ENCODE results near the gene TMC1.

TMC1 gene

DNA sequence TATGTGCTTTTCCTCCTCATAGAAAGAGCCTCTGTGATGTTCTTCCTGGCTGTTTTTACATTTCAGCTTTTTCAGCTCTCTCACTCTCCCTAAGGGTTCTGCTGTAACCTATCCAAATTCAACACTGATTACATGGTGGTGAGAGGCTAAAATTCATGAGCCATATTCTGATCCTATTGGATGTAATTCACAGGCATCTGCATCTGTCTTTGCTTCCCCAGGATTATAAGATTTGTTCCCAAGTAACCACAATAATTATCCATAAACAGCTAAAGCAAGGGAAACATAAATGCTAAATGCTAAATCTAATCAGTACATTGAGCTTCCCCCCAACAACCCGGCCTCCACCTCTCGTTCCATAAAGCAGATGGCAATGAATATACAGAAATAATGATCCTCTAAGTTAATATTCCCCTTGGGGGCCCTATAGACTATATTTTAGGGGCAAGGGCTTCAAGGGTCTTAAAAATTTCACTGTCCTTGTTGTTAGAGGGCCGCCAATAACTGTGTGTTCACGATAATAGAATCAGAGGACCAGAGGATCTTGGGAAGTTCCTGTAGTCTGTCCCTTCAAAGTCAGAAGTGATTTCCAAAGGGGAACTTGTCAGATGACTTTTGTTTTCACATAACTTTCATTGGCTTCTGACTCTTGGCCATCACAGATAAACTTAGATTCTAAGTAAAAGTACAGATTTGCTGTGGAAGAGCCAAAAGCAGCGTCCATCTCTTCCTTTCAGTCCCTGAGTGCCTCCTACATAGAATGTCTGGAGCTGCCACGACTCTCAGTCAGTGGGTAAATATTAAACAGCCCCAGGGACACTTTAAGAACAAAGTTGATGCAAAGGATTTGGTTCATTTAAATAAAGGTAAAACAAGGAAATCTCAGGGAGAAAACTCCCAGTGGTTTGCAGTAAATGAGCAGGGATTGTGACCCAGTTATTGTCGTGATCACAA, 305.9 kb downstream of the TMC1 start:
- TF ChIP-seq GATA3 (IDR thresholded peaks at IDR 0.05; ENCODE audit: low read depth, low read length), result no peak
- no peak for TF ChIP-seq GATA2 (IDR thresholded peaks at IDR 0.05; ENCODE audit: low read depth, low read length)

DNA sequence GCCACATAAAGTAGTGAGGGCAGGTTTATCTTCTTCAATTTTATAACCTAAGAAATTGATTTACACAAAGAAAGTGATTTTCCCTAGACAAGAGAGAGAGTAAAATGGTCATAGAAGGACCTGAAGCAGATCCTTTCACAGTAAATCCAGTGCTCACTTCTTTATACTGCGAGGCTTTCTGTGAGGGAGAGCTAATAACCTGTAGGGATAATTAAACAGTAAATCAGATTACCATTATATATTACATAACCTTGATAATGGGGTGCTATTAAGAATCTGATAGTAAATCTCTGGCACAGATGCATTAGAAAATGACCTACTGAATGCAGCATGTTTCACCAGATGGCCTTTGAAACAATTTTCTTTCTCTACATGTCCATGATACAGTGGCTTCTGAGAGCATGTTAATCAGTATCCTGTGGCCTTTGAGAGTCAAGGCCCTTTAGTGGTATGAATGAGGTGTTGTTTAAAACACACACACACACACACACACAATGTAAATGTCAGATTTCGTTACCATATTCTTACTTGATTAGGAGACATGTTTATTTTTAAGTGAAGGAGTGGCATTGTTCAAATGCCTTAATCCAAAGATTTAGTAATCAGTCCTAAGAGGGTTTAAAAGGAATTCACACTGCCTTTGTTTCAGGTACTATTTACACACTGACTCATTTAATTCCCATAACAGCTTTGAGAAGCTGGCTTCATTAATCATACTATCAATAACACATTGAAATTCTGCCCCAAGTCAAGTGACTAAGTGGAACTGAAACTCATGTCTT, 306.7 kb downstream of the TMC1 start:
- TF ChIP-seq GATA2 (IDR thresholded peaks at IDR 0.05; ENCODE audit: low read depth, low read length) (no peak), GATA3 (IDR thresholded peaks at IDR 0.05; ENCODE audit: low read depth, low read length) (no peak)

DNA sequence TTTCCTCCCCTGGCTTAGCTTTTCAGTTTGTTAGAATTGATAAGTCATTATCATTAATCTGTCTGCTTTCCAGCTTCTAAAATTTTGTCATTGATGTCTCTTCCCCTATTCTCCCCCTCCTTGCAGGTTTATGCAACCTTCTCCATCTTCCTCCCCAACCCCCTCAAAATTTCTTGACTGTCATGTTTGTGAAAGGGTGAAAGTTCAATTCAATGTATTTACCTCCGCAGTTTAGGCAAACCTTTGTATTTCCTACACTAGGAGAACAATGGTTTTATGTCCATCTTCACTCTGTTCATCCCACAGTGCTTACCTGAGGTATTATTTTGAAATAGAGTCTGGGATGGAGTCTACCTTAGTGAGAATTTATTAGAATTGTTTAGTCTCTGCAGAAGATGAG, 313.6 kb downstream of the TMC1 start:
- TF ChIP-seq GATA3 (IDR thresholded peaks at IDR 0.05; ENCODE audit: low read depth, low read length) (no peak), GATA2 (IDR thresholded peaks at IDR 0.05; ENCODE audit: low read depth, low read length) (no peak)

DNA sequence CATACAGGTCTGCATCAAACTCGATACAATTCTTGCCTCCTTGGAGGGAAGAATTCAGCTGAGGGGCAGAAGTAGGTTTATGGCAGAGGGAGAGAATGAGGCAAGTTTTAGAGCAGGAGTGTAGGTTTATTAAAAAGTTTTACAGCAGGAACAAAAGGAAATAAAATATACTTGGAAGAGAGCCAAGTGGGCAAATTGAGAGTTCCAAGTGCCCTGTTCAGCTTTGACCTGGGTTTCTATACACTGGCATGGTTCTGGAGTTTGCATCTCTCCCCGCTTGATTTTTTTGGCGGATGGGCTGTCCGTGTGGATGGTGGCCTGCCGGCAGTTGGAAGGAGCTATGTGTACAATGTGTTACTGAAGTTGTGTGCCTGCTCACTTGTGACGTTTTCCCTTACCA, 315.4 kb downstream of the TMC1 start:
- no peak for TF ChIP-seq GATA3 (IDR thresholded peaks at IDR 0.05; ENCODE audit: low read depth, low read length)
- no peak for TF ChIP-seq GATA2 (IDR thresholded peaks at IDR 0.05; ENCODE audit: low read depth, low read length)

DNA sequence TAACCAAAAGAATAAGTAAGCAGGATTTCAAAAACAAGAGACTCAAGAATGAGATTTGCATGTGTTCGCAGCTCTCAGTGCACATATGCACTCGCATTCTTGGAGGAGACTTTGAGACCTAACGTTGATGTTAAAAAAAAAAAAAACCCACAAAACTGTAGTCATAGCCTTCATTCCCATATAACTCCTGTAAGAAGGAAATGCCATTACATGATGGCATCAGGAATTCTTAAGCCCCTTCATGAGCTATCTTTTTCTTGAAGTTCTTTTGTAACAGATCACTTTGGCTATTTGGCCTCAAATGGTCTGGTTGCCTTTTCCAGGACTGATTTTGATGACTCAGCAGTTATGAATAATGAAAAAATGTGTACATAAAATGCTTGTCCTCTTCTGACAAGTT, 317.7 kb downstream of the TMC1 start:
- TF ChIP-seq GATA2 (IDR thresholded peaks at IDR 0.05; ENCODE audit: low read depth, low read length), result no peak
- TF ChIP-seq GATA3 (IDR thresholded peaks at IDR 0.05; ENCODE audit: low read depth, low read length), result no peak

DNA sequence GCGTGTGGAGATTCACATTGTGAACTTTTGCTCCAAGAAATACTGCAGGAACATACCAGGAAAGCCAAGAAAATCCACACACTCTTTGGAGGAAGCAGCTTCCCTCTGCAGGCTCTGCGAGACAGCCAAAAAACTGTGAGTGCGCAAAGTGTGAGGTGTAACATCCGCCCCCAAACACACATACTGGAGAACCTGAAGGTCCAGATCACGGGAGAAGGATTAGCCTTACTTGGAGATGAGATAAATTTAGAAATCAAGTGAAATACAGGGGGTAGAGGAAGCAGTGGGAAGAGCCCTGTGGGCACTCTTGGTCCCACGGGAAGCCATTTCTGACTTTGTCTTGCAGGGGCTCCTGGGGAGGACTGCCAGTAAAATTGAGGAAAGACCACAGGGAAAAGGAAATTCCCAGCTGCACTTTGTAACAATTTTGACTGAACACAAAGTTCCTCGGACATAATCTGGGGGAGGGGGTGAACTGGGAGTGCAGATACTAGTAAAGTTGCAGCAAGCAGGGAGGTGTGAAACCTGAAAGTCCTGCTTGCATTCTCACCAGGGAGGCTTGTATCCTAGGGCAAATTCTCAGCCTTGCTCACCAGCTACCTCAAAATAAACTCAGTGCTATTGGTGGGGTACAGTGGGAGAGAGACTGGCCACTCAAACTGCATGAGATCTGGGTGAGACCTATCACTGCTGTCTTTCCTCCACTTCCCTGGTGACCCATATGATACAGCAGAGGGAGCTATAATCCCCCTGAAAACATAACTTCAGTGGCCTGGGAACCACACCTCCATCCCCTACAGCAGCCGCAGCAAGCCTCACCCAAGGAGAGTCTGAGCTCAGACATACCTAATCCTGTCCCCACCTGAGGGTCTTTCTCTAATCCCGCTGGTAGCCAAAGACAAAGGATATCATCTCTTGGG, 322.4 kb downstream of the TMC1 start:
- TF ChIP-seq GATA3 (IDR thresholded peaks at IDR 0.05; ENCODE audit: low read depth, low read length) (no peak), GATA2 (IDR thresholded peaks at IDR 0.05; ENCODE audit: low read depth, low read length) (no peak)

DNA sequence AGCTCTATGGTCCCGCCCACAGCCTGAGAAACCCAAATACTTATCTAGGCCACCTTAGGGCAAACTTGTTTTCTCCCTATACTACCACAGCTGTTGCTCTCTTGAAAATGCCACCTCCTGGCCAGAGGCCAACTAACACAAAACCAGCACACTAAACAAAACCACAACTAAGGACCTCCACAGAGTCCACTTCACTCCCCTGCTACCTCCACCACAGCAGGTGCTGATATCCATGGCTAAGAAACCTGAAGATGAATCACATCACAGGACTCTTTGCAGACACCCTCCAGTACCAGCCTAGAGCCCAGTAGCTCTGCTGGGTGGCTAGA, 323.0 kb downstream of the TMC1 start:
- no peak for TF ChIP-seq GATA3 (IDR thresholded peaks at IDR 0.05; ENCODE audit: low read depth, low read length)
- no peak for TF ChIP-seq GATA2 (IDR thresholded peaks at IDR 0.05; ENCODE audit: low read depth, low read length)

DNA sequence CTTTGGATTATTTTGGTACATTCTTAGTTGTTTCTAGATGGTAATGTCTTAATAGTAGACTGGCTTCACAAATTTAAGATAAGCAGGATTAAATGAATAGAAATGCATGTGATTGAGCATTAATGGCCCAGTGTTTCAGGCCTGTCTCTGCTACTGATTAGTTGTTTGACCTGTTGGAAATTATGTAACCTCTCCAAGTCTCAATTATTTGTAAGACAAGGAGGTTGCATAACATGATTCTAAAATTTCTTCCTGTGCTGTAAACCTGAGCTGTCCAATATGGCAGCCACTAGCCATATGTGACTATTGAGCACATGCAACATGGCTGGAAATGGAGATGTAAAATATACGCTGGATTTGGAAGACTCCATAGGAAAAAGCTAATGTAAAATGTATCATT, 333.9 kb downstream of the TMC1 start:
- TF ChIP-seq GATA2 (IDR thresholded peaks at IDR 0.05; ENCODE audit: low read depth, low read length) (no peak), GATA3 (IDR thresholded peaks at IDR 0.05; ENCODE audit: low read depth, low read length) (no peak)

DNA sequence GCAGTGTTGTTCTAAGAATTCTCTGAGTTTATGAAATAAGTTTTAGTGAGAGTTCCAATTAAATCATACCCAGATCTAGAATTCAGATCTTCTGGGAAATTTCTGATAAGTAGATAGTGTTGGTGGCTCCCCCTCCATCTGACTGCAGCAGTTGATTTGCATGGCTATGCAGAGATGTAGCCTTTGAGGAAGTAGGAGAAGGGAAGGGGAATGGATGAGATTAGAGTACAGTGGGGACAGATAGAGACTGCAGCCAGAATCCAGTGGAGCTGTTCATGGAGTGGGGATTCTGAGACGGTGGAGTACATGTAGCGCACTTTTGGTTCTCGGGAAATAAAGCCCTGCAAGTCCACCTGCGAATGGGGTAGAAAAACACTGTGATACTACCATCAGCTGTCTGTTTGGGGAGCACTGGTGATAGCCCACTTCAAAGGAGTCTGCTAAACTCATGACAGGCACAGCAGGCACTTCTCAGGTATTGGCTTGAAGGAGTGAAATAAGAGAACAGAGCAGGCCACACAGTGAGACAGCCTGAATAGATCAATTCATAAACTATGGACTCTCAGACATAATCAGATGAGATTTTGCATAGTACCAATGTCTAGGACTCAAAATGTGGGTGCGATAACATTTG, 334.6 kb downstream of the TMC1 start:
- no peak for TF ChIP-seq GATA2 (IDR thresholded peaks at IDR 0.05; ENCODE audit: low read depth, low read length)
- no peak for TF ChIP-seq GATA3 (IDR thresholded peaks at IDR 0.05; ENCODE audit: low read depth, low read length)

DNA sequence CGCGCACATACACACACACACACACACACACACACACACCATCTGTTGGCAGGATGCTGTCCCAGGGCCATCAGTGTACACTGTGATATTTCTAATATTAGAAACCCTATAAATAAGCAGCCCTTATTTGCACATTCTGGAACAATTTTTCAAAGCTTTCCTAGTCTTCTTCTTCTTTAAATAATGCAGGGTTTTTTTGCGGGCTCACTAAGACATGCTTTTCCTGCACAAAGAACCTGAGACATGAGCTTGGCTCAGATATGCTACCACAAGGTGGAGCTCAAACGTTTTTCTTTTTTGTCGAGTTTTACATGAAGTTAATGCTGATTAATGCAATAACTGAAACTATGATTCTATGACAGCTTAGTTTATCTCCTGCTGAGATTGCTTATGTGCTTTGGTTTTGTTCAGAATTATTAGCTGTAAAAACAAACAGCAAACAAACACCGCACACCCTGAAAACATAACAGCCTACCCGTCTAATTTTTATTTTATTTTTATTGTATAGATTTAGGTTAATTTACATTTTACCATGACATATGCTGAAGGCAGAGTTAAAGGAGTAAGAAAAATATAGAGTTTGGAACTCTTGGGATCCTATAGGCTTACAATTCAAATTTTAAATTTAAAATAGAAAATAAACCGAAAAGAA, 335.7 kb downstream of the TMC1 start:
- no peak for TF ChIP-seq GATA2 (IDR thresholded peaks at IDR 0.05; ENCODE audit: low read depth, low read length)
- TF ChIP-seq GATA3 (IDR thresholded peaks at IDR 0.05; ENCODE audit: low read depth, low read length), result no peak

DNA sequence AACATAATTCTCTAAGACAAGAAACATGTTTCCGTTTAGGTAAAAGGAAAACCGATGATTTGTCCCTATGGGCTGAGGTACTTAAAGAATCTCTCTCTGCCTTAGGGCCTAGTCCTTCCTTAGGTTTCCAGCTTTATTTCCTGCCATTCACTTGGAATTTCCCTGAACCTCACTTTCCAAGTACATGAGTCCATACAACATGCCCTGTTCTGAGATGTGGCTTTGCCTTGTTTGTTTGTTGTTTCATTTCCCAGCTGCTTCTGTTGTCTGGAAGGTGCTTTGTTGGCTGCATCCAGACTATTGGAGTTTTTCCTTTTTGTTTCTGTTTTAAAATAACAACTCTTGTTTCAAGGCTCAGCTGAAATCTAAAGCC, 336.2 kb downstream of the TMC1 start:
- TF ChIP-seq GATA2 (IDR thresholded peaks at IDR 0.05; ENCODE audit: low read depth, low read length) (no peak), GATA3 (IDR thresholded peaks at IDR 0.05; ENCODE audit: low read depth, low read length) (no peak)

DNA sequence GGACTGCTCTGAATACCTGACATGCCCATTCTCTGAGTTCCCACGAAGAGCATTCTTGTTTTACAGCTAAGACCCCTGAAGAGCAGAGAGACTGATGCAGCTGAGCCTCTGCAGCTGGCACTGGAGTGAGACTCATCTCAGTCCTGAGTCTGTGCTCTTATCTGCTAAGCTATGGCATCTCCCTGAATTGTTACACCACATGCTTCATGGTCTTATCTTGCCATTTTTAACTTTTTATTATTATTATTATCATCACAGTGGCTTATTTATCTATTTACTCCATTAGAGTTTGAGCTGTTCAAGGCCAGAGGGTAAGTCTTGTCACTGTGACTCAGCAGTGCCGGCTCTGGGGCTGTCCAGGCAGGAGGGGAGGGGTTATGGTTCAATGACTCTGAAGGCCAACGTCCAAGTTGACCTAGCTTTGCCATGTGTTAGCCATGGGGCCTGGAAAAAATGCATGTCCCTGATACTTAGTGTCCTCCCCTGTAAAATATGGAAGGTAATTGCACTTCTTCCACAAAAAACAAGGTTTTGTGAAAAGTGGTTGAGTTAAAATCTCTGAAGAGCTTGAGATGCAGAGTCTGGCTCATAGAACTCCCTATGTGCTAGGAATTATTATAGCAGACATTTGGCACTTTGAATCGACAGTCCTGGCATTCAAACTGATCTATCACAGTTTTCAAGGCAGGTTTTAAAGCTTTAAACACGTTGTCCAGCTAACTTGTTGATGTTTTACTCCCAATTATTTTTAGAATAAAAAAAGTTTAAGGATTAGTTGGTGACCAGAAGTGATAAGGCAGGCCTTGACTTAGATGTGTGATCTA, 336.9 kb downstream of the TMC1 start:
- TF ChIP-seq GATA2 (IDR thresholded peaks at IDR 0.05; ENCODE audit: low read depth, low read length), result no peak
- TF ChIP-seq GATA3 (IDR thresholded peaks at IDR 0.05; ENCODE audit: low read depth, low read length), result no peak

All from SH-SY5Y (cell line).